ENCODE measurements around the gene ATP6V1A. TPM values are rescaled to one million over a fixed set of nuclear protein-coding genes. Genes with fewer than 3 reads are reported as not detected.
"Not testable (repeated sequence)": the region's sequence is repeated elsewhere in the genome, so short reads cannot be mapped to it uniquely, and the experiment has no call there.

ATP6V1A gene
- total and polyA plus RNA-seq, 4 experiments from 2014 or later = 22.7 to 26.6 (median 25.1) TPM

DNA sequence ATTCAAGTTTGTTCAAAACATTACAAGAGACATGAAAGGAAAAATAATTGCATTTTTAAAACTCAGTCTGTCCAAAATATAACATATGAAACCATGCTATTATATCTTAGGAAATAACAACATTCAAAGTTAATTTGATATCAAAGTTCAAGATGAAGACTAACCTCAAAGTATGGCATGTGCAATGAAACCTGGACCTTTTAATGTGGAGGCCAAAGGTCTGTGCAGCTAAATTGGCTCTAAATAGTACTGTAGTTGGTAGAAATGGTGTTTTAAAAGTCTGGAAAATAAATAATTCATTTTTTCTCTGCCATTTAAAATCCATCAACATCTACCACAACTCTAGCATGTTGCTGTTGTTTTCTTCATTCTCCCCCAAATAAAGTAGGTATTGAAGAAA, 100.4 kb downstream of the ATP6V1A start:
- no peaks in the 10 kb centered on the region for H3K4me1 ChIP-seq (ENCODE audit: insufficient read depth, low read length)
- intact Hi-C loops (cut with micrococcal nuclease) = loop anchor here (10.0 kb wide), 1 partner anchor 1968 kb away; no protein-coding TSS in a partner anchor
- no peak overlapping the region for H3K27ac ChIP-seq (ENCODE audit: low read depth, low read length)
- Mint-ChIP-seq H3K4me3 (no peak overlapping the region), H3K36me3 (no peaks in the 10 kb centered on the region), H3K4me1 (peaks cover 0 to 3% (median 0%) of the 10 kb centered on the region in 4 donors), H3K9me3 (no peaks in the 10 kb centered on the region), H3K27ac (no peak overlapping the region), H3K27me3 (peaks cover 0 to 1% of the 10 kb centered on the region in 2 donors)
- POLR2A ChIA-PET (ENCODE audit: partially characterized antibody) = no interaction called here
- no peaks in the 10 kb centered on the region for H3K36me3 ChIP-seq (ENCODE audit: insufficient read depth, low read length)
- H3K27me3 ChIP-seq (ENCODE audit: insufficient read depth, low read length) = no peaks in the 10 kb centered on the region
- no peak for DNase-seq
- CTCF ChIA-PET (ENCODE audit: partially characterized antibody) = interaction anchor here (1.5 to 13.2 kb wide), 2 partner anchors 63 to 111 kb away, joined by 3 to 157 read pairs; no protein-coding TSS in a partner anchor
- no peak overlapping the region for H3K4me3 ChIP-seq (ENCODE audit: low read length in 2 of 2)
- no peaks in the 10 kb centered on the region for H3K9me3 ChIP-seq (ENCODE audit: control insufficient read depth in 1 of 2, low read length in 2 of 2)

DNA sequence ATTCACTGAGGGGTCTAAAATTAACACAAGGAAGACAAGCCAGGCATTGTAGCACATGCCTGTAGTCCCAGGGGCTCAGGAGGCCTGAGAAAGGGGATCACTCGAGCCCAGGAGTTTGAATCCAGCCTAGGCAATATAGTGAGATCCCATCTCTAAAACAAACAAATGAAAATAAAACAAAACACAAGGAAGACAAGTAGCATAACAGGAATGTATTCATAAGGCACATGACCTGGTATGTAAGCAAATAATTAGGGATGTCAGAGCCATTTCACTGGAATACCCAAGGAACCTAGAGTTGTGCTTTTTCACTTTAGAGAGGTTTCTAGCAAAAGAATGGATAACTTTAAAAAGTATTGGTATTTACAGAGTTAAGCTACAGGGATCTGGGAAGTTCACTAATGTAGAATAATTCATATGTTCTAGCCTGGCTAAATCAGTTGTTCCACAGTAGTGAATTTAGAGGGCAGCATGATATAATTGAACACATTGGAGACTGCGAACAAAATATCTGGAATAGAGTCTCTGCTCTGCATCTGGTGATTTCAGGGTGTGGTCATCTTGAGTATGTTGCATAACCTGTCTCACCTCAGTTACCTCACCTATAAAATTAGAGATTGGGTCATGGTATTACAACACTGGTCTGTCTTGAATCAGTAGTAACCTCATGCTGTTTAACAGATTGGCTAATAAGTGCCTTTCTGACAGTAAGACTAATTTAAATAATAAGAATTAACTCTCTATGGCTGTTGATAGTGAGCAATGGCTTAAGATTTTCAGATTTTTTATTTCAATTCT, 101.0 kb downstream of the ATP6V1A start:
- Mint-ChIP-seq H3K27me3 (peaks cover 0 to 1% of the 10 kb centered on the region in 2 donors), H3K4me1 (peaks cover 0 to 3% (median 0%) of the 10 kb centered on the region in 4 donors), H3K36me3 (no peaks in the 10 kb centered on the region), H3K9me3 (no peaks in the 10 kb centered on the region), H3K4me3 (no peak overlapping the region), H3K27ac (no peak overlapping the region)
- no peaks in the 10 kb centered on the region for H3K4me1 ChIP-seq (ENCODE audit: insufficient read depth, low read length)
- ChIA-PET POLR2A (ENCODE audit: partially characterized antibody) (no interaction called here), CTCF (ENCODE audit: partially characterized antibody) (interaction anchor here (1.5 kb wide), 1 partner anchor 112 kb away, joined by 3 read pairs; no protein-coding TSS in a partner anchor)
- DNase-seq = no peak
- H3K9me3 ChIP-seq (ENCODE audit: control insufficient read depth in 1 of 2, low read length in 2 of 2) = no peaks in the 10 kb centered on the region
- no peaks in the 10 kb centered on the region for H3K36me3 ChIP-seq (ENCODE audit: insufficient read depth, low read length)
- H3K4me3 ChIP-seq (ENCODE audit: low read length in 2 of 2) = no peak overlapping the region
- intact Hi-C loops (cut with micrococcal nuclease) = loop anchor here (10.0 kb wide), 1 partner anchor 1967 kb away; no protein-coding TSS in a partner anchor
- H3K27ac ChIP-seq (ENCODE audit: low read depth, low read length) = no peak overlapping the region
- H3K27me3 ChIP-seq (ENCODE audit: insufficient read depth, low read length) = no peaks in the 10 kb centered on the region

DNA sequence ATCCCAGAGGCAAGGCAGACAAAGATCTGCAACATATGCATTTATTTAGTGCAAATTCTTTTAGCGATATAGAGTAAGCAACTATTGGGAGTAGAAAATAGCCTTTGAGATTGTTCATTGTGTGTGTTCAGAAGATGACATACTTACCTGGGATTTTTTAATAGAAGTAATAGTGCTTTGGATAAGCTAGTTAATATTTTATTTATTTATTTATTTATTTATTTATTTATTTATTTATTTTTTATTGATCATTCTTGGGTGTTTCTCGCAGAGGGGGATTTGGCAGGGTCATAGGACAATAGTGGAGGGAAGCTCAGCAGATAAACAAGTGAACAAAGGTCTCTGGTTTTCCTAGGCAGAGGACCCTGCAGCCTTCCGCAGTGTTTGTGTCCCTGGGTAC, 102.2 kb downstream of the ATP6V1A start:
- H3K9me3 ChIP-seq (ENCODE audit: control insufficient read depth in 1 of 2, low read length in 2 of 2); CTCF ChIA-PET (ENCODE audit: partially characterized antibody); DNase-seq; H3K36me3 Mint-ChIP-seq; H3K4me1 ChIP-seq (ENCODE audit: insufficient read depth, low read length); H3K27ac Mint-ChIP-seq; H3K27me3 Mint-ChIP-seq; H3K27ac ChIP-seq (ENCODE audit: low read depth, low read length); POLR2A ChIA-PET (ENCODE audit: partially characterized antibody); H3K9me3 Mint-ChIP-seq; H3K4me3 Mint-ChIP-seq; H3K27me3 ChIP-seq (ENCODE audit: insufficient read depth, low read length); H3K36me3 ChIP-seq (ENCODE audit: insufficient read depth, low read length); H3K4me1 Mint-ChIP-seq; H3K4me3 ChIP-seq (ENCODE audit: low read length in 2 of 2): not testable (repeated sequence)
- intact Hi-C loops (cut with micrococcal nuclease) = loop anchor here (10.0 kb wide), 1 partner anchor 1966 kb away; no protein-coding TSS in a partner anchor

DNA sequence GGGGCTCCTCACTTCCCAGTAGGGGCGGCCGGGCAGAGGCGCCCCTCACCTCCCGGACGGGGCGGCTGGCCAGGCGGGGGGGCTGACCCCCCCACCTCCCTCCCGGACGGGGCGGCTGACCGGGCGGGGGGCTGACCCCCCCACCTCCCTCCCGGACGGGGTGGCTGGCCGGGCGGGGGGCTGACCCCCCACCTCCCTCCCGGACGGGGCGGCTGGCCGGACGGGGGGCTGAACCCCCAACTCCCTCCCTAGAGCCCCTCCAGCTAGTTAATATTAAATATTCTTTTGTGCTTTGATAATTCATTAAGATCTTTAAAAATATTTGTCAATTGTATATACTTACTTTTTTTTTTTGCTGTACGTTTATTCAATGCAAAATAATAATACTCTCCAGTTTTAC, 103.0 kb downstream of the ATP6V1A start:
- H3K4me1 ChIP-seq (ENCODE audit: insufficient read depth, low read length); POLR2A ChIA-PET (ENCODE audit: partially characterized antibody); H3K27me3 ChIP-seq (ENCODE audit: insufficient read depth, low read length); H3K27ac ChIP-seq (ENCODE audit: low read depth, low read length); H3K4me3 Mint-ChIP-seq; H3K27ac Mint-ChIP-seq; H3K27me3 Mint-ChIP-seq; DNase-seq; H3K9me3 ChIP-seq (ENCODE audit: control insufficient read depth in 1 of 2, low read length in 2 of 2); H3K36me3 ChIP-seq (ENCODE audit: insufficient read depth, low read length); H3K36me3 Mint-ChIP-seq; H3K4me3 ChIP-seq (ENCODE audit: low read length in 2 of 2); CTCF ChIA-PET (ENCODE audit: partially characterized antibody); H3K9me3 Mint-ChIP-seq; H3K4me1 Mint-ChIP-seq: not testable (repeated sequence)
- intact Hi-C loops (cut with micrococcal nuclease) = loop anchor here (10.0 kb wide), 1 partner anchor 1965 kb away; no protein-coding TSS in a partner anchor

DNA sequence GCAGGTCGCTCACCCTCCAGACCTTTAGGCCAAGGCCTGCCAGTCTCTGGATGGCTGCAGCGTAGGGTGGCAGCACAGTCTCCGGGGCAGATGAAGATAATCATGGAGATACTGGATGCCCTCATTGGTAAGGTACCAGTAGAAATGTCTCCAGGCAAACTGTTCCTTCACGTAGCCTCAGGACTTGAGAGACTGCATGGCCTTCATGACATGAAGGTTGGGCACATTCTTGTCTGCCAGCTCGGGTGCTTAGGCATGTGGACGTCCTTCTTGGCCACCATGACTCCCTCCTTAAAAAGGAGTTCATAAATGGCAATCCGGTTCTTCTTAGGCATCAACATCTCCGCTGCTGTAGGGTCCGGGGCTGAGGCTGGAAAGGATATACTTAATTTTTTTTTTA, 103.6 kb downstream of the ATP6V1A start:
- H3K27ac ChIP-seq (ENCODE audit: low read depth, low read length); H3K4me3 ChIP-seq (ENCODE audit: low read length in 2 of 2); H3K4me1 ChIP-seq (ENCODE audit: insufficient read depth, low read length); H3K4me1 Mint-ChIP-seq; H3K4me3 Mint-ChIP-seq; H3K9me3 ChIP-seq (ENCODE audit: control insufficient read depth in 1 of 2, low read length in 2 of 2); H3K27me3 Mint-ChIP-seq; H3K36me3 Mint-ChIP-seq; H3K27me3 ChIP-seq (ENCODE audit: insufficient read depth, low read length); POLR2A ChIA-PET (ENCODE audit: partially characterized antibody); DNase-seq; H3K27ac Mint-ChIP-seq; H3K36me3 ChIP-seq (ENCODE audit: insufficient read depth, low read length); intact Hi-C loops (cut with micrococcal nuclease); CTCF ChIA-PET (ENCODE audit: partially characterized antibody); H3K9me3 Mint-ChIP-seq: not testable (repeated sequence)

DNA sequence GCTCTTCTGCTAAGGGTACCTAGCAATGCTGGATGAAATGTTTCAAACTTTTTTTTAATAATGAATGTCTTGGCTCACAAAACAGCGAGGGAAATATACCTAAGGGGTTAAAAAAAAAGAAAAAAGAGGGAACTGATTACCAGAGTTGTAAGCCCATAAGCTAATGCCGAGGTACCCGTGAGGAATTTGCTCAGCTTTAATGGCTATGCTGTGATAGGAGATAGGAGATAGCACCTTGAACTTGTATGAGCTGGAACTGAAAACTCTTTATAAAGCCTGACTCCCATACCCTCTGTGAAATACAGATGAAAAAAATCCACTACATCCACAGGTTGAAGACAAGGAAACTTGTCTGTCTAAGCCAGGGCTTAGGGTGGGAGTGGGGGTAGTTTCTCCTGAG, 105.7 kb downstream of the ATP6V1A start:
- Mint-ChIP-seq H3K4me1 (no peaks in the 10 kb centered on the region), H3K9me3 (no peaks in the 10 kb centered on the region), H3K27me3 (no peaks in the 10 kb centered on the region), H3K36me3 (no peaks in the 10 kb centered on the region), H3K27ac (no peak overlapping the region), H3K4me3 (no peak overlapping the region)
- H3K27me3 ChIP-seq (ENCODE audit: insufficient read depth, low read length) = no peaks in the 10 kb centered on the region
- DNase-seq = no peak
- no peaks in the 10 kb centered on the region for H3K36me3 ChIP-seq (ENCODE audit: insufficient read depth, low read length)
- no peak overlapping the region for H3K4me3 ChIP-seq (ENCODE audit: low read length in 2 of 2)
- ChIA-PET CTCF (ENCODE audit: partially characterized antibody) (interaction anchor here (1.0 kb wide), 1 partner anchor 14 kb away, joined by 3 read pairs; the partner anchor contains the start of gene GRAMD1C), POLR2A (ENCODE audit: partially characterized antibody) (no interaction called here)
- intact Hi-C loops (cut with micrococcal nuclease) = no loop called here
- H3K4me1 ChIP-seq (ENCODE audit: insufficient read depth, low read length) = no peaks in the 10 kb centered on the region
- no peak overlapping the region for H3K27ac ChIP-seq (ENCODE audit: low read depth, low read length)
- H3K9me3 ChIP-seq (ENCODE audit: control insufficient read depth in 1 of 2, low read length in 2 of 2) = no peaks in the 10 kb centered on the region
